MM.1S (cell line): ENCODE measurements around the gene SEMA4C.

Experiments used
- EZH2phosphoT487 ChIP-seq: fragments of 300-600 bp; sonication (generic); IDR thresholded peaks from 2 replicates; pipeline ENCODE4 v1.6.1; 2018; ENCODE audit warnings: antibody characterized with exemption, low read length
- TF ChIP-seq, protein P1 (sequence below): fragments of 300-600 bp; sonication (generic); IDR thresholded peaks from 2 replicates; pipeline ENCODE4 v1.5.1; 2016; ENCODE audit warnings: antibody characterized with exemption, low read length, mixed read lengths

DNA sequence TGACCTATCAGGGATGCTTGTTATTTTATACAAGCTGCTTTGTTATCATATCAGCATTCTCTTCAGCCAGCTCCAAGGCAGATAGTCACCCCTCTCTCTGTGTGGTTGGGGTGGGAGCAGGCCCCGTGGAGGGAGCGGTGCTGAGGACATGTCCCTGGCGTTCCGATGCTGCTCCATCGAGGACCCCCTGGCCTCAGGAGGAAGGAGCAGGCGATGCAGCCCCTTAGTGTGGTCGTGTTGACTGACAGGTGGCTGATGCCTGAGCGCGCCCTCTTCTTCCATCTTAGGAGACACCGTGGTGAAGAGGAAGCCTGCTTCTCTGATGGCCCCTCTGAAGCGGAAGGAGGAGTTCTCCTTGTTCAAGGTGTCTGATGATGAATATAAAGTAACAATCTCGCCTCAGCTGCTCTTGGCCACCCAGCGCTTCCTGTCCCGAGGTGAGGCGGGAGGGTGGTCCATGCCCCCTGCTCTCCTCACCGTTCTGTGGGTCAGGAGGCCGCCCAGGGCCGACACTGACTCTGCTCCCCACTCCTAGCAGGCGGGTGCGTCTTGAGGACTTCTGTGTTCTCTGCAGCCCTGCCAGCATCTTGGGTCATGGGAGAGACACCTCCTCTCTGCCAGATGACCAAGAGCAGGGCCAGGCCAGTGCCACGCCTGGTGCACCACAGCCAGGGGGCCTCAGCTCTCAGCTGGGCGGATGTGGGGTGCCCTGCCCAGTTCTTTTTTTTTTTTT lies 43.2 kb downstream of the SEMA4C start:
- TF ChIP-seq EZH2phosphoT487 = no peak
- TF ChIP-seq, protein P1, sequence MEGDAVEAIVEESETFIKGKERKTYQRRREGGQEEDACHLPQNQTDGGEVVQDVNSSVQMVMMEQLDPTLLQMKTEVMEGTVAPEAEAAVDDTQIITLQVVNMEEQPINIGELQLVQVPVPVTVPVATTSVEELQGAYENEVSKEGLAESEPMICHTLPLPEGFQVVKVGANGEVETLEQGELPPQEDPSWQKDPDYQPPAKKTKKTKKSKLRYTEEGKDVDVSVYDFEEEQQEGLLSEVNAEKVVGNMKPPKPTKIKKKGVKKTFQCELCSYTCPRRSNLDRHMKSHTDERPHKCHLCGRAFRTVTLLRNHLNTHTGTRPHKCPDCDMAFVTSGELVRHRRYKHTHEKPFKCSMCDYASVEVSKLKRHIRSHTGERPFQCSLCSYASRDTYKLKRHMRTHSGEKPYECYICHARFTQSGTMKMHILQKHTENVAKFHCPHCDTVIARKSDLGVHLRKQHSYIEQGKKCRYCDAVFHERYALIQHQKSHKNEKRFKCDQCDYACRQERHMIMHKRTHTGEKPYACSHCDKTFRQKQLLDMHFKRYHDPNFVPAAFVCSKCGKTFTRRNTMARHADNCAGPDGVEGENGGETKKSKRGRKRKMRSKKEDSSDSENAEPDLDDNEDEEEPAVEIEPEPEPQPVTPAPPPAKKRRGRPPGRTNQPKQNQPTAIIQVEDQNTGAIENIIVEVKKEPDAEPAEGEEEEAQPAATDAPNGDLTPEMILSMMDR = no peak
